ENCODE results near the gene PRDM15.

Gene PRDM15

DNA sequence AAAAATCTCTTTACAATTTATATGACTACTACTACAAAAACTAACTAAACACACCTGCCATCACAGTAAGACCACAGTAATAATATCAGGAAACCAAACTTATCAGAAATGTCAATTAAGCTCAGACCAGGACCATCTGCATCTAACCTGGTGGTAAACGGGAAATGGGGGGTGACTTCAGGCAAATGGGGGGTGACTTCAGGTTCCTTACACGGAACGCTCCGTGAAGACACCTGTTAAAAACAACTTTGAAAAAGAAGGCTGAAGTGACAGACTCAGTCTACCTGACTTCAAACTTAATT lies 15.8 kb downstream of the PRDM15 start:
- Mint-ChIP-seq H3K4me3 (no peak overlapping the region), H3K36me3 (ENCODE audit: low read depth) (no peaks in the 10 kb centered on the region), H3K27ac (no peak overlapping the region), H3K9me3 (no peaks in the 10 kb centered on the region), H3K4me1 (peaks cover 5% of the 10 kb centered on the region), H3K27me3 (ENCODE audit: low read depth) (no peaks in the 10 kb centered on the region)
- TF ChIP-seq, protein P1, sequence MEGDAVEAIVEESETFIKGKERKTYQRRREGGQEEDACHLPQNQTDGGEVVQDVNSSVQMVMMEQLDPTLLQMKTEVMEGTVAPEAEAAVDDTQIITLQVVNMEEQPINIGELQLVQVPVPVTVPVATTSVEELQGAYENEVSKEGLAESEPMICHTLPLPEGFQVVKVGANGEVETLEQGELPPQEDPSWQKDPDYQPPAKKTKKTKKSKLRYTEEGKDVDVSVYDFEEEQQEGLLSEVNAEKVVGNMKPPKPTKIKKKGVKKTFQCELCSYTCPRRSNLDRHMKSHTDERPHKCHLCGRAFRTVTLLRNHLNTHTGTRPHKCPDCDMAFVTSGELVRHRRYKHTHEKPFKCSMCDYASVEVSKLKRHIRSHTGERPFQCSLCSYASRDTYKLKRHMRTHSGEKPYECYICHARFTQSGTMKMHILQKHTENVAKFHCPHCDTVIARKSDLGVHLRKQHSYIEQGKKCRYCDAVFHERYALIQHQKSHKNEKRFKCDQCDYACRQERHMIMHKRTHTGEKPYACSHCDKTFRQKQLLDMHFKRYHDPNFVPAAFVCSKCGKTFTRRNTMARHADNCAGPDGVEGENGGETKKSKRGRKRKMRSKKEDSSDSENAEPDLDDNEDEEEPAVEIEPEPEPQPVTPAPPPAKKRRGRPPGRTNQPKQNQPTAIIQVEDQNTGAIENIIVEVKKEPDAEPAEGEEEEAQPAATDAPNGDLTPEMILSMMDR (IDR thresholded peaks at IDR 0.05; ENCODE audit: unreplicated experiment in 3 of 3): no peak

DNA sequence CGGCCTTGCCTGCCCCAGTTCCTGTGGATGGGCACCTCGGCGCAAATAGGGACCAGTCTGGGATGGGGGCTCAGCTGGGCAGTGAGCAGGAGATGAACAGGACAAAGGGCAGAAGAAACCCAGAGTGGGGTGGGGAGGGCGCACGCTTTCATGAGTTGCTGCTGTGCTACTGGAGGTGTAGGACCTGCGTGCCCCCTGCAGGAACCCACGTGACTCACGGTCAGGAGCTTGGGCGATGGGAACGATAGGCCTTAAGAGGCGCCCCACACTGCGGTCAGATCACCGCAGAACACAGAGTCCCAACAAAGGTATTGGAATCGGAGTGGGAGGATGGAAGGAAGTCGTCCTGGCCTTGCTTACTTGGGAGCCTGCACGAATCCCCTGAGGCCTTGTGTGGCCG lies 17.2 kb downstream of the PRDM15 start:
- no peak overlapping the region for H3K4me3 Mint-ChIP-seq
- TF ChIP-seq, protein P1 (IDR thresholded peaks at IDR 0.05; ENCODE audit: unreplicated experiment in 3 of 3): no peak
- H3K27ac Mint-ChIP-seq: no peak overlapping the region
- no peaks in the 10 kb centered on the region for H3K9me3 Mint-ChIP-seq
- H3K27me3 Mint-ChIP-seq (ENCODE audit: low read depth): no peaks in the 10 kb centered on the region
- peaks cover 6% of the 10 kb centered on the region for H3K36me3 Mint-ChIP-seq (ENCODE audit: low read depth)
- H3K4me1 Mint-ChIP-seq: peaks cover 5% of the 10 kb centered on the region

DNA sequence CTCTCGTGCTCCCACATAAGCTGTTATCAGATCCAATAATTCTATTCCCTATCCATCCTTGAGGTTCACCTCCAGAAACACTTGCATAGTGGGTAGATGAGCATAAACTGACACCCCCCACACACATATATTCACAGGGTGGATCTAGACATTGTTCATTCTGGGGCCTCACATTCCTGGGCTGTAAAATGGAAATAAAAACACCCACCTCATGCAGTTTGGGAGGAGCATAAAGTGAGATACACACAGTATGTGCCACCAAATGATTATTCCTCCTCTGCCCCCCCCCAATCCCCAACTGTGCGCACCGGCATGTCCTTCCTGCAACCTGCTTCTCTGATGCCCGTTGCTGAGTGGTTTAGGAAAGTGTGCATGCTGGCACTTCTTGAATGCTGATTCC lies 17.9 kb downstream of the PRDM15 start:
- TF ChIP-seq, protein P1 (IDR thresholded peaks at IDR 0.05; ENCODE audit: unreplicated experiment in 3 of 3): no peak
- Mint-ChIP-seq H3K4me1 (peaks cover 5% of the 10 kb centered on the region), H3K27me3 (ENCODE audit: low read depth) (no peaks in the 10 kb centered on the region), H3K27ac (no peak overlapping the region), H3K4me3 (no peak overlapping the region), H3K36me3 (ENCODE audit: low read depth) (peaks cover 11% of the 10 kb centered on the region), H3K9me3 (no peaks in the 10 kb centered on the region)

DNA sequence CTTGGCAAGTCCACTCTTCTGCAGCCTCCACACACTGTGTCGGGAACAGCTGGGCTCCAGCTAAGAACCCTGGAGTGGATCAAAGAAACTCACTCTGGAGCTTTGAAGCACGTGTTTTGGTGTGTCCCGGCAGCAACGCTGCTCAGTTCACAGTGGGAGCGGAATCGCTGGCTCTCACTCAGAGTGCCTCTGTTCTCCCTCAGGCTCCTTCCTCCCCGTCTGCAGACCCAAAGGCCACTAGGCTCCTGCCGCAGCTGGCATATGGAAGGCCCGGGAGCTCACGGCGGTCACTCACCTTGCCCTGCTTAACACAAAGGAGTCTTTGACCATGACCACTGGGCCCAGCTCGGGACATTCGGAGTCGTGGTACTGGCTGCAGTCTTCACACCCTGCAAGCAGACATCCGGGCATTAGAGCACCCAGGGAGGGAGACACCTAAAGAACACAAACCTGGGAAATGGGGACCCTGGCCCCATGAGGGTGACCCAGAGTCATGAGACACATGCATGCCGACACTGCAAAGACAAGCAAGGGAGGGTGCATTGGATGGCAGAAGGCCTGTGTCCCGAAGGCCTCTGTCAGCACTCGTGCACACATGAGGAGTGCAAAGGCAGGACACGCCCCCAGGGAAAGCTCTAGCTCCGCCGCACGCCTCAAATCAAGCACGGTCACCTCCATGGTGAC lies 19.7 kb downstream of the PRDM15 start:
- Mint-ChIP-seq H3K4me3 (no peak overlapping the region), H3K4me1 (peaks cover 5% of the 10 kb centered on the region), H3K27ac (no peak overlapping the region)

DNA sequence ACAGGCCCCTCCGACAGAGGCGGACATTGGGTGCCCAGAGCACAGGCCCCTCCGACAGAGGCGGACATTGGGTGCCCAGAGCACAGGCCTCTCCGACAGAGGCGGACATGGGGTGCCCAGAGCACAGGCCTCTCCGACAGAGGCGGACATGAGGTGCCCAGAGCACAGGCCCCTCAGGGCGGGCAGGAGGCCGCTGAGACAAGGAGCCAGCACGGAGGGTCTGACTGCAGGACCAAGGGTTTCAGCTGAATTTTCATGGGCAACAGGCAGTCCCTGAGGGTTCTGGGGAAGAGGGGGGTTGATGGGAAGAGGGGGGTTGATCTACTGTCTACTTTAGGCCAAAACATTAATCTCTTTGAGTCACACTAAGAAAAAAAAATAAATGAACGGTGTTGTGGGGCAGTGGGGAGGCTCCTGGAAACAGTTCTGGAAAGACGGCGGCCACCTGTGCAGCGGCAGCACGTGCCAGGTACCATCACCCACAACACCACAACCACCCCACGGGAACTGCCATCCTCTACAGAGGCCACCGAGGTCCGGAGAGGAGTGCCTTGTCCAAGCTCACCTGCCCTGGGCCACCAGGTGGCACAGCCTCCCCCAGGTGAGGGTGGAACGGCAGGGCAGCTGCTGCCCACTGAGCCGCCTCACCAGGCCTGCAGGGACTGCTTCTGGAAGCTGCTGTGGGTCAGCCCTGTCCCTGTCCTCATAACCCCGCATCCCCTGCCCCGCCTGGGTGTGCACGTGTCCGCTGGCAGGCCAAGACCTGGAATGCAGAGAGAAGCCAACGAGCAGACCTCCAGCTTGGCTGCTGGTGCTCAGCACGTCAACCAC lies 20.5 kb downstream of the PRDM15 start:
- H3K9me3 Mint-ChIP-seq: no peaks in the 10 kb centered on the region
- peaks cover 23% of the 10 kb centered on the region for H3K36me3 Mint-ChIP-seq (ENCODE audit: low read depth)
- no peak overlapping the region for H3K4me3 Mint-ChIP-seq
- no peak overlapping the region for H3K27ac Mint-ChIP-seq
- H3K27me3 Mint-ChIP-seq (ENCODE audit: low read depth): no peaks in the 10 kb centered on the region
- TF ChIP-seq, protein P1 (IDR thresholded peaks at IDR 0.05; ENCODE audit: unreplicated experiment in 3 of 3): no peak
- H3K4me1 Mint-ChIP-seq: peaks cover 5% of the 10 kb centered on the region

More for the DNA sequence above, 19.7 kb downstream of the PRDM15 start:
- H3K36me3 Mint-ChIP-seq (ENCODE audit: low read depth): peaks cover 17% of the 10 kb centered on the region
- no peaks in the 10 kb centered on the region for H3K9me3 Mint-ChIP-seq
- H3K27me3 Mint-ChIP-seq (ENCODE audit: low read depth): no peaks in the 10 kb centered on the region
- TF ChIP-seq, protein P1 (IDR thresholded peaks at IDR 0.05; ENCODE audit: unreplicated experiment in 3 of 3): no peak

Measured in nephron (organoid).